ENCODE data around the gene ZNF280D. TPM values are rescaled to one million over a fixed set of nuclear protein-coding genes. Genes with fewer than 3 reads are reported as not detected.

ZNF280D gene
- total and polyA plus RNA-seq, 2 of the 4 experiments (the other 2 are of a cell fraction) = 8.3 to 21.0 TPM

- no peak overlapping the region for H2BK15ac ChIP-seq (ENCODE audit: low read depth, low read length)
- H3K9me1 ChIP-seq (ENCODE audit: insufficient read depth, low read length) = no peaks in the 10 kb centered on the region
- no peak overlapping the region for H3K4me3 ChIP-seq (ENCODE audit: insufficient read depth, low read depth, low read length)
- H4K20me1 ChIP-seq (ENCODE audit: insufficient read depth, low read length) = no peaks in the 10 kb centered on the region
- H3K9ac ChIP-seq (ENCODE audit: low read depth, low read length) = no peak overlapping the region
- no peaks in the 10 kb centered on the region for H3K36me3 ChIP-seq (ENCODE audit: control insufficient read depth, insufficient read depth, low read length)
- intact Hi-C loops (cut with micrococcal nuclease) = no loop called here
- no peak overlapping the region for H3K56ac ChIP-seq (ENCODE audit: extremely low read depth, insufficient read depth, low read length)
- 100% methylated on average over 1 of the region's 4 CpGs; no CpG with 5 or more reads in 1 of the 2 experiments for WGBS, 2 experiments (ENCODE audit: extremely low coverage in 2 of 2, insufficient read length in 1 of 2)
- no peak overlapping the region for H4K5ac ChIP-seq (ENCODE audit: low read depth, low read length)
- no peak overlapping the region for H2AFZ ChIP-seq (replicated peaks; ENCODE audit: low read length, poor library complexity)
- no peaks in the 10 kb centered on the region for H3K9me3 ChIP-seq (ENCODE audit: control insufficient read depth, insufficient read depth, low read length)
- H2AK5ac ChIP-seq (ENCODE audit: low read depth, low read length) = no peak overlapping the region
- DNase-seq = no peak
- ATAC-seq (ENCODE audit: low read depth) = no peak
- H3K4me1 ChIP-seq (ENCODE audit: control insufficient read depth, insufficient read depth, low read length) = no peaks in the 10 kb centered on the region
- in situ Hi-C loops (cut with MboI; ENCODE audit: low sequenced_read_pairs) = no loop called here
- H2AK9ac ChIP-seq (replicated peaks; ENCODE audit: low read depth, low read length, poor library complexity) = no peak overlapping the region
- H3K79me1 ChIP-seq (ENCODE audit: low read depth in 1 of 2, low read length in 2 of 2) = no peaks in the 10 kb centered on the region
- BruUV-seq (replicated peaks) = no TSS peak
- CTCF ChIA-PET = no interaction called here
- H3K18ac ChIP-seq (ENCODE audit: low read depth, low read length) = no peak overlapping the region
- H3K27ac ChIP-seq (ENCODE audit: insufficient read depth, low read length) = no peak overlapping the region
- H3K14ac ChIP-seq (replicated peaks; ENCODE audit: low read depth, low read length) = no peak overlapping the region
- no peak overlapping the region for H3K23ac ChIP-seq (ENCODE audit: low read depth, low read length)
- no peaks in the 10 kb centered on the region for H3K27me3 ChIP-seq (ENCODE audit: control insufficient read depth, insufficient read depth, low read length)
- H3K4ac ChIP-seq (ENCODE audit: low read depth, low read length) = no peak overlapping the region
- no peak overlapping the region for H2BK5ac ChIP-seq (ENCODE audit: low read depth, low read length, poor library complexity, severe bottlenecking)
- POLR2A ChIA-PET (ENCODE audit: unreplicated experiment) = no interaction called here
- no peak overlapping the region for H3K4me2 ChIP-seq (ENCODE audit: low read depth, low read length)
- H2BK120ac ChIP-seq (ENCODE audit: low read depth, low read length) = no peak overlapping the region
- TF ChIP-seq POLR2A (IDR thresholded peaks at IDR 0.05; ENCODE audit: low read depth, low read length) = no peak
- TF ChIP-seq, protein P1, sequence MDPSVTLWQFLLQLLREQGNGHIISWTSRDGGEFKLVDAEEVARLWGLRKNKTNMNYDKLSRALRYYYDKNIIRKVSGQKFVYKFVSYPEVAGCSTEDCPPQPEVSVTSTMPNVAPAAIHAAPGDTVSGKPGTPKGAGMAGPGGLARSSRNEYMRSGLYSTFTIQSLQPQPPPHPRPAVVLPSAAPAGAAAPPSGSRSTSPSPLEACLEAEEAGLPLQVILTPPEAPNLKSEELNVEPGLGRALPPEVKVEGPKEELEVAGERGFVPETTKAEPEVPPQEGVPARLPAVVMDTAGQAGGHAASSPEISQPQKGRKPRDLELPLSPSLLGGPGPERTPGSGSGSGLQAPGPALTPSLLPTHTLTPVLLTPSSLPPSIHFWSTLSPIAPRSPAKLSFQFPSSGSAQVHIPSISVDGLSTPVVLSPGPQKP (IDR thresholded peaks at IDR 0.05; ENCODE audit: borderline replicate concordance, low read depth, low read length) = no peak
- H2BK20ac ChIP-seq (ENCODE audit: low read depth, low read length) = no peak overlapping the region
- dilution Hi-C loops (cut with HindIII; ENCODE audit: low sequenced_read_pairs, unreplicated experiment) = no loop called here
- no peak overlapping the region for H4K91ac ChIP-seq (ENCODE audit: insufficient read depth, low read depth, low read length)
- H4K8ac ChIP-seq (ENCODE audit: low read depth in 2 of 2, low read length in 2 of 2) = no peak overlapping the region
Measured at GRCh38 chr15:56613811-56614210, 119.5 kb downstream of the ZNF280D start.
